ENCODE results near the gene GRIK2.

Gene GRIK2

GRCh38 chr6:101537753-101538316 is 144.3 kb downstream of the GRIK2 start:
- no peak for DNase-seq (ENCODE audit: extremely low read depth in 1 of 2, low read depth in 1 of 2)

- no peak for DNase-seq (ENCODE audit: extremely low read depth in 1 of 2, low read depth in 1 of 2)
These were observed 146.2 kb downstream of the GRIK2 start for GRCh38 chr6:101539510-101540245.

- DNase-seq (ENCODE audit: extremely low read depth in 1 of 2, low read depth in 1 of 2): no peak
These were observed 148.4 kb downstream of the GRIK2 start for GRCh38 chr6:101541894-101542293.

- DNase-seq (ENCODE audit: extremely low read depth in 1 of 2, low read depth in 1 of 2): no peak
These were observed 150.3 kb downstream of the GRIK2 start for GRCh38 chr6:101543796-101544195.

GRCh38 chr6:101544286-101544685 is 150.8 kb downstream of the GRIK2 start:
- DNase-seq (ENCODE audit: extremely low read depth in 1 of 2, low read depth in 1 of 2): no peak

- no peak for DNase-seq (ENCODE audit: extremely low read depth in 1 of 2, low read depth in 1 of 2)
These were observed 151.7 kb downstream of the GRIK2 start for GRCh38 chr6:101545191-101545590.

GRCh38 chr6:101550451-101550850 is 156.9 kb downstream of the GRIK2 start:
- no peak for DNase-seq (ENCODE audit: extremely low read depth in 1 of 2, low read depth in 1 of 2)

GRCh38 chr6:101554231-101554630 is 160.7 kb downstream of the GRIK2 start:
- no peak for DNase-seq (ENCODE audit: extremely low read depth in 1 of 2, low read depth in 1 of 2)

GRCh38 chr6:101558712-101559111 is 165.2 kb downstream of the GRIK2 start:
- no peak for DNase-seq (ENCODE audit: extremely low read depth in 1 of 2, low read depth in 1 of 2)

- DNase-seq (ENCODE audit: extremely low read depth in 1 of 2, low read depth in 1 of 2): no peak
These were observed 179.1 kb downstream of the GRIK2 start for GRCh38 chr6:101572627-101573026.

GRCh38 chr6:101577091-101577490 is 183.6 kb downstream of the GRIK2 start:
- DNase-seq (ENCODE audit: extremely low read depth in 1 of 2, low read depth in 1 of 2): no peak

GRCh38 chr6:101578306-101578705 is 184.8 kb downstream of the GRIK2 start:
- DNase-seq (ENCODE audit: extremely low read depth in 1 of 2, low read depth in 1 of 2): no peak

GRCh38 chr6:101582792-101583191 is 189.3 kb downstream of the GRIK2 start:
- DNase-seq (ENCODE audit: extremely low read depth in 1 of 2, low read depth in 1 of 2): no peak

- DNase-seq (ENCODE audit: extremely low read depth in 1 of 2, low read depth in 1 of 2): no peak
These were observed 192.0 kb downstream of the GRIK2 start for GRCh38 chr6:101585501-101585900.

- no peak for DNase-seq (ENCODE audit: extremely low read depth in 1 of 2, low read depth in 1 of 2)
These were observed 194.8 kb downstream of the GRIK2 start for GRCh38 chr6:101588343-101588742.

GRCh38 chr6:101595276-101595675 is 201.8 kb downstream of the GRIK2 start:
- DNase-seq (ENCODE audit: extremely low read depth in 1 of 2, low read depth in 1 of 2): no peak

GRCh38 chr6:101597693-101598092 is 204.2 kb downstream of the GRIK2 start:
- DNase-seq (ENCODE audit: extremely low read depth in 1 of 2, low read depth in 1 of 2): no peak

- DNase-seq (ENCODE audit: extremely low read depth in 1 of 2, low read depth in 1 of 2): no peak
These were observed 211.9 kb downstream of the GRIK2 start for GRCh38 chr6:101605426-101605825.

GRCh38 chr6:101605874-101606273 is 212.4 kb downstream of the GRIK2 start:
- DNase-seq (ENCODE audit: extremely low read depth in 1 of 2, low read depth in 1 of 2): no peak

- DNase-seq (ENCODE audit: extremely low read depth in 1 of 2, low read depth in 1 of 2): no peak
These were observed 213.7 kb downstream of the GRIK2 start for GRCh38 chr6:101607111-101607690.

- no peak for DNase-seq (ENCODE audit: extremely low read depth in 1 of 2, low read depth in 1 of 2)
These were observed 215.2 kb downstream of the GRIK2 start for GRCh38 chr6:101608703-101609102.

GRCh38 chr6:101613556-101613955 is 220.0 kb downstream of the GRIK2 start:
- DNase-seq (ENCODE audit: extremely low read depth in 1 of 2, low read depth in 1 of 2): no peak
